GM10248 (cell line): Measurements from ENCODE around the gene PCNX1.

Experiments
- CTCF ChIA-PET: fragments of 300-600 bp; sonication (Branson Sonifier 250); formaldehyde crosslinking; extraction: SDS; loops from one replicate; lab custom pipeline; 2021; ENCODE audit warnings: antibody characterized with exemption; lab: Yijun Ruan, JAX
- POLR2A ChIA-PET: fragments of 350-650 bp; sonication (Branson Sonifier 250); formaldehyde crosslinking; extraction: SDS; loops from one replicate; lab custom pipeline; 2020; ENCODE audit warnings: antibody characterized with exemption; lab: Yijun Ruan, JAX
- DNase-seq: peaks from one replicate; pipeline ENCODE4 v3.0.0; 2012; ENCODE audit errors: extremely low spot score
- TF ChIP-seq, protein P1 (sequence below): IDR thresholded peaks from 2 replicates; pipeline ENCODE4 v1.5.1; 2012; ENCODE audit warnings: mild to moderate bottlenecking, low read depth; ENCODE audit errors: extremely low read depth, missing control alignments, control extremely low read depth

PCNX1 gene

DNA sequence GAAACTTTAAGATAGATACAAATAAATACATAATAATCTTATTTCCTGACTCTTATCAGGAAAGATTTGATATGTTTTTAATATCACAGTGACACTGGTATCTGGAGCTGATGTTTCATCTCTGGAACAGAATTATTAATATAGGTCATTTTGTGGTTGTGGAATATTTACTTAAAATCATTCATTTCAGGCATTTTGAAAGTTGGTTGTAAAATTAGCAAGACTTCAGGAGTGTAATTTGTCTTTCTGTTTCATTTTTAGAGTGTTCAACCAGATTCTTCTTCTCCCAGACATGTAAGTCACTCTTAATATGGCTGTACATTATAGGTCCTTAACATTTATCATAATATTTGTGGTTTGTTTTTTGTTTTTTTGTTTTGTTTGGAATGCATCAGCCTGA lies 115.7 kb downstream of the PCNX1 start:
- CTCF ChIA-PET = interaction anchor here (0.8 kb wide), 1 partner anchor 10 kb away, joined by 4 read pairs; no protein-coding TSS in a partner anchor
- POLR2A ChIA-PET = no interaction called here
- no peak for DNase-seq
- TF ChIP-seq, protein P1, sequence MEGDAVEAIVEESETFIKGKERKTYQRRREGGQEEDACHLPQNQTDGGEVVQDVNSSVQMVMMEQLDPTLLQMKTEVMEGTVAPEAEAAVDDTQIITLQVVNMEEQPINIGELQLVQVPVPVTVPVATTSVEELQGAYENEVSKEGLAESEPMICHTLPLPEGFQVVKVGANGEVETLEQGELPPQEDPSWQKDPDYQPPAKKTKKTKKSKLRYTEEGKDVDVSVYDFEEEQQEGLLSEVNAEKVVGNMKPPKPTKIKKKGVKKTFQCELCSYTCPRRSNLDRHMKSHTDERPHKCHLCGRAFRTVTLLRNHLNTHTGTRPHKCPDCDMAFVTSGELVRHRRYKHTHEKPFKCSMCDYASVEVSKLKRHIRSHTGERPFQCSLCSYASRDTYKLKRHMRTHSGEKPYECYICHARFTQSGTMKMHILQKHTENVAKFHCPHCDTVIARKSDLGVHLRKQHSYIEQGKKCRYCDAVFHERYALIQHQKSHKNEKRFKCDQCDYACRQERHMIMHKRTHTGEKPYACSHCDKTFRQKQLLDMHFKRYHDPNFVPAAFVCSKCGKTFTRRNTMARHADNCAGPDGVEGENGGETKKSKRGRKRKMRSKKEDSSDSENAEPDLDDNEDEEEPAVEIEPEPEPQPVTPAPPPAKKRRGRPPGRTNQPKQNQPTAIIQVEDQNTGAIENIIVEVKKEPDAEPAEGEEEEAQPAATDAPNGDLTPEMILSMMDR = no peak

DNA sequence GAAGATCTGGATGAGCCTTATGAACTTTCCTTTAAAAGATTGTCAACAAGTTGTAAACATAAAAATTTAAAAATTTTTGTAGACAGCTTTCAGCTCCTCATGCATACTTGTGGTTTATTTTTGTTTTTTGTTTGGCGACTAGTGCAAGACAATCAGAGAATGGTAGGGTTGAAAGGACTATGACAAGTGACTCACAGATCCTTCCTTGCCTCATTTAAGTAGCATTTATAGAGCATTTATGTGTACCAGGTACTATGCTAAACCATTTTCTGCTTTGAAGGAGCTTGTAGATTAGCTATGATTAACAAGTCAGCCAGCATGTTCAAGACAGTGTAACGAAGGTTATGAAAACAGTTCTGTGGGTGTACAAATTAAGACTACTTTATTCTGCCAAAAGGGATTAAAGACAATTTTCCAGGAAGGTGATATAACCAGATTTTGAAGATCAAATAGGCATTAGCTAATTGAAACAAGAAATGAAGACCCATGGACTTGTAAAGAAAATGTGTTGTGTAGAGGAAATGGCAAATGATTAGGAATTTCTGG lies 122.0 kb downstream of the PCNX1 start:
- TF ChIP-seq, protein P1 = no peak
- no peak for DNase-seq
- ChIA-PET POLR2A (no interaction called here), CTCF (no interaction called here)

DNA sequence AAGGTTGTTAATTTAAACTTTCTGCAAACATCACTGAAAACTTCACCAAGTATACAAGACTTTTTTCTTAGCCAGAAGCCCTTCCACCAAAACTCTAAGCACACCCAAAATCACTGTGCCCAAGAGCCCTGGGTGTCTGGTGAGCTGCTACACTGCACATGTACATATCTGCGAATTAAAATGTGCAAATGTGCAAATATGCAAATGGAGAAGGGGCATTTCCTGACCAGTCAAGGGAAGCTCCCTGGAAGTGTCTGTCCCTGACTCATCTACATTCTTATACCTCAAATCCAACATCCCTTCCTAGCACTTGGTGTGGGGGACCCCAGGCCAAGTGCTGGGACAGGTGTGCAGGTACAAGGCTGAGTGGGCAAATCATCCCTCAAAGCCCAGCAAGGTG lies 123.7 kb downstream of the PCNX1 start:
- TF ChIP-seq, protein P1 = no peak
- no peak for DNase-seq
- POLR2A ChIA-PET = no interaction called here
- CTCF ChIA-PET = no interaction called here

DNA sequence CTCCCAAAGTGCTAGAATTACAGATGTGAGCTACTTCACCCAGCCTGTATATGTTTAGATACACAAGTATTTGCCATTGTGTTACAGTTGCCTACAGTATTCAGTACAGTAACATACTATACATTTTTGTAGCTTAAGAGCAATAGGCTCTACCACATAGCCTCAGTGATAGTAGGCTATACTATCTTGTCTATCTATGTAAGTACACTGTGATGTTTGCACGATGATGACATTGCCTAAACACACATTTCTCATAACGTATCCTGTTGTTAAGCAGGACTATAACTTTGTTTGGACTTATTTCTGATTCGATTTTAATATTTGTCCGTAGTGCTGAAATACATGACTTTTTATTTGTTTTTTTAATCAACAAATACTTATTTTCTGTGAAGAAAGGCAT lies 129.2 kb downstream of the PCNX1 start:
- ChIA-PET POLR2A (no interaction called here), CTCF (interaction anchor here (1.3 kb wide), 1 partner anchor 14 kb away, joined by 3 read pairs; no protein-coding TSS in a partner anchor)
- DNase-seq = no peak
- TF ChIP-seq, protein P1 = no peak

DNA sequence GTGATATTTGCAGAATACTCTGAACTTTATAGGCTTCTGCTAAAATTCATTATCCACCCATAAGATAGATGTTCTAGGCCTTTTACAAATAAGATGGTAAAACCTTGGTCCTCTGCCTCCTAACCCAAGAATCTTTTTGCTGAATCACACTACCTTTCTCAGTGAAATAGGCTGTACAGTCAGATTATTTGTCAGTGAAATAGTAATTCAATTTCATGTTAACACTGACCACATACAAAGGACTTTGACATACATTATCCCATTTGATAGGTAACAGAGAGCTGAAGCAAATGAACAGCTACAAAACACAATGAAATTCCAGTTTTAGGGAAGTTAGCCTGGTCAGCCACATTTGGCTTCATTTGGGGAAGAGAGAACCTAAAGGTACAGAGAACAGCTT lies 141.1 kb downstream of the PCNX1 start:
- POLR2A ChIA-PET = no interaction called here
- CTCF ChIA-PET = interaction anchor here (1.5 to 1.7 kb wide), 3 partner anchors 13 to 704 kb away, joined by 4 to 8 read pairs (median 5); no protein-coding TSS in a partner anchor

DNA sequence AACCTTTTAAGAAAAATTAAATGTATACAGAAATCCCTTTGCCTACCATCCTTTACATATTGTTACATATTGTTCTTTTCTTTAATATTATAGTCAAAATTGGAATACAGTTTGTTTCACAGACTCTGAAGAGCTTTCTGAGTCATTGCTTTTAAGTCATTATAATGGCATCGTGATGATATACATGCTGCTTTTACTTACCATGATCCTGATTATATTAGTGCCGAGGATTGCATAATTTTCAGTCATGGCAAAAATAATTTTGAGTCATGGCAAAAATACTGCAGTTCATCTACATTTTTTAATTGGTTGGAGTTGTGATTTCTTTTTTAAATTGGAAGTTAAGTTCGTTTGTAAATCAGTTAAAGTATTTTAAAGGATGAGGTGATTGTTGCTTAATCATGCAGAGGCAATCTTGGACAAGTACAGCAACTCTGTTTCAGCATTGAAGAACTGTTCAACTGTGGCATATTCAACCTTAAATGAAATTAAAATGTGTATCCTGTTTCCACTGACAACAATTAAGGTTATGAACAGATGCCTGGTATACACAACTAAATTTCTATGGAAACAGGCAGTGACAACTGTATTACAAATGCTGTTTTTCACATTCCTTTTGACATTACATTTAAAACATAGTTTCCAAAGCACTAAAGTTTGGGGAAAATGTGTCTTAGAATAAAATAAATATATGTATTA lies 142.3 kb downstream of the PCNX1 start:
- POLR2A ChIA-PET = no interaction called here
- no peak for DNase-seq
- CTCF ChIA-PET = interaction anchor here (1.2 to 2.1 kb wide), 3 partner anchors 9 to 26 kb away, joined by 3 to 5 read pairs (median 4); no protein-coding TSS in a partner anchor
- TF ChIP-seq, protein P1 = no peak

More for the DNA sequence above, 141.1 kb downstream of the PCNX1 start:
- DNase-seq = no peak
- TF ChIP-seq, protein P1 = no peak
